HG02943 (cell line): ENCODE data around the gene CADM2.

Source experiments
- ATAC-seq: cut with Tn5 transposase; IDR thresholded peaks from one replicate; pipeline ENCODE4 v1.9.1; 2021; ENCODE audit warnings: mild to moderate bottlenecking, low read depth, moderate library complexity; ENCODE audit not compliant: unreplicated experiment

Gene CADM2

GRCh38 chr3:85533586-85533985, 574.8 kb downstream of the CADM2 start:
- no peak for ATAC-seq

DNA sequence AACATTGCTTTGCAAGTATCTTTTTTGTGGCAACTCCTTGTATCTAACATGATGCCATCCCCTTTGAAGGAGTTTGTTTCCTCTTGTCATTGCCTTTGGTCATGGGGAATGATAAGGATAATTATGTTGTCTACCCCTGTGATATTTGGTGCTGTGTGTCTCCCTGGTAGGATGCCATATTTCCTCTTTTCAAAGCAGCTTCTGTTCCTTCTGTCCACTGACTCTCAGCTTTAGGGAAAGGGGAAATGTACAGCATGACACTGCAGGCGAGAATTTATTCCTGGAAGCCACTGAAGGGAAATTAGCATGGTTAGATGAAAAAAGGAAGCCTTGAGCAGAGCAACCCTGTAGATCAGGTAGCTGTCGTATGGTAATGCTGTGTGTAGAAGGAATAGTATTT, 576.7 kb downstream of the CADM2 start:
- ATAC-seq: no peak

- no peak for ATAC-seq
These were observed 580.4 kb downstream of the CADM2 start for GRCh38 chr3:85539232-85539631.

DNA sequence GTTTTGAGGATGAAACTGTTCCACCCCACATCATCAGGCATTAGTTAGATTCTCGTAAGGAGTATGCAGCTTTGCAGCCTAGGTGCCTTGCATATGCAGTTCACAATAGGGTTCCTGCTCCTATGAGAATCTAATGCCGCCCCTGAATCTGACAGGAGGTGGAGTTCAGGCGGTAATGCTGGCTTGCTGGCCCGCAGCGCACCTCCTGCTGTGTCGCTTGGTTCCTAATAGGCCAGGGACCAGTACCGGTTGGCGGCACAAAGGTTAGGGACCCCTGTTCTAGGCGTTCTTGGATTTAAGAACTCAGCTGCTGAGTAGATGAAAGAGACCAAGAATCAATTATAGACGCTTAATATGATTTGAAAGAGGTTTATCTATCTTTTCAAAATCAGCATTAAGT, 595.4 kb downstream of the CADM2 start:
- ATAC-seq: no peak

GRCh38 chr3:85560088-85560785, 601.4 kb downstream of the CADM2 start:
- ATAC-seq: no peak

GRCh38 chr3:85567071-85567676, 608.4 kb downstream of the CADM2 start:
- no peak for ATAC-seq

- no peak for ATAC-seq
These were observed 612.0 kb downstream of the CADM2 start for GRCh38 chr3:85570819-85571218.

DNA sequence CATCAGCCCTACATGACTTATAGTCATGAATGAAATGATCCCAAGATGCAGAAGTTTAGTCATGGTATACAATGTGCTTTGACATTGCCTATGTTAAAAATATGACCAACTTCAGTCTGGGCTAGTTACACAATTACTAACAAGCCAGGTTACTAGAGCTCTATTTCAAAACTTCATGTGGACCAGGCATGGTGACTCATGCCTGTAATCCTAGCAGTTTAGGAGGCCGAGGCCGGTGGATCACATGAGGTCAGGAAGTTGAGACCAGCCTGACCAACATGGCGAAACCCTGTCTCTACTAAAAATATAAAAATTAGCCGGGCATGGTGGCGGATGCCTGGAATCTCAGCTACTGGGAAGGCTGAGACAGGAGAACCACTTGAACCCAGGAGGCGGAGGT, 613.0 kb downstream of the CADM2 start:
- ATAC-seq: no peak

GRCh38 chr3:85572426-85572825, 613.6 kb downstream of the CADM2 start:
- no peak for ATAC-seq

DNA sequence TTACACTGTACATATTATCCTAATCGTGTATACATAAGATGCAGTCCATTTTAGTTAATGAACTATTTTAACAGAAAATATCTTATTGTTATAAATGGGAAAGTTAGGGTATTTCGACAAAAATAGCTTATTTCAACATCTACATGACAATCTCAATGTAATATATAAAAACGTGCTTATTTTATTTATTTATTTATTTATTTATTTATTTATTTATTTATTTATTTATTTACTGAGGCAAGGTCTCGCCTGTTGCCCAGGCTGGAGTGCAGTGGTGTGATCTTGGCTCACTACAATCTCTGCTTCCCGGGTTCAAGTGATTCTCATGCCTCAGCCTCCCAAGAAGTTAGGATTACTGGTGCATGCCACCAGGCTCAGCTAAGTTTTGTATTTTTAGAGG, 614.2 kb downstream of the CADM2 start:
- no peak for ATAC-seq

DNA sequence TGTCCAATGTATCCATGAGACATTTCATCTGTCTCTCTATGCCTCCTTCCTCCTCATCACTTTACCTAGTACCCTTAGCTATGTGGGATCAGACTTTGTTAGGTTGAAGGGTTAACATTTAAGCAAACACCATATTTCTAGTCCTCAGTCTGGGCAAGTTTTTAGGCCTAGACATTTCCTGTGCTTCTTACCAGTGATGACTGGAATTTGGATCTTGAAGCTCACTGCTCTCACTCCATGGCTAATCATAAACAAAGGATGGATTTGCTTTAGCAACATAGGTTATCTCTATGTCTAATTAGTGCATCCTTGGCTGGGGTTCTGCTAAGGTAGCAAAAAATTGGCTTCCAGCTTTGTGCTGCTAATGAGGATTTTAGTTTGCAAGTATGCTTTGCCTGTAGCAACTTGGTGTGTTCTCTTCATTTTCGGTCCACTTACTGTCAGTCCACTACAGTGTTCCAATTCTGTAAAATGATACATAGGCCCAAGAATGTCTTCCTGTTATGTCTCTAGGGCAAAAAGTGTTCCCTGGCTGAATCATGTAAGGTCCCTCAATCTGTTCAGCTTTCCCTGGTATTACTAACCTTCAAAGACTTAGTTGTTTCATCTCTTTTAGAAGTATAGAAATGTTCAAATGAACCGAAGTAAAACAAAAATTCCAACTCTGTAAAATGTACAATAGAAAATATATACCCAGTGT, 615.4 kb downstream of the CADM2 start:
- ATAC-seq: no peak

DNA sequence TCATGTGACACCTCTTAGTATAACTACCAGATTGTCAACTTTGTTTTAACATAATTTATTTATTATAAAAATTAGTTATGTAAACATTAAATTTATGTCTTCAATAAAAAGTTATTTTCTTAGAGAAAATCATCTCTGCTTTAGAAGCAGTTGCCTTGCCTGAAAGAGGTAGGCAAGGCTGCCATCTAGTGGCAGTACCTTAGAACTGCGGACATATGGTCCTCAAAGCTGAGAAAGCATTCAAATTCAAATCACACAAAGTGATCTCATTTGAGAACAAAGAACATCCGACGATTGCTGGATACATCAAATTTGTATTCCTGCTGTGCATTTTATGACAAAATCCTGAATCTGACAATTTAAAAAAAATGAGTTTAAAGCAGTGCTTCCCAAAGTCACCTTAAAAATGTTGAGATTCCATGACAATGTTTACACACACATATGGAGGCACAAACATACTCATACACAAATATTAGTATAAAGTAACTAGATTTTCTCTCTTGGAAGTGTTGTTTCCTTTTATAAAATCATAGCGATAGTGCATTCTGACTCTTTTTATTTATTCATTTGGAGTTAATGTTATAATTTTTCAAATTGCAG, 617.4 kb downstream of the CADM2 start:
- peak; percentile 85 for ATAC-seq

DNA sequence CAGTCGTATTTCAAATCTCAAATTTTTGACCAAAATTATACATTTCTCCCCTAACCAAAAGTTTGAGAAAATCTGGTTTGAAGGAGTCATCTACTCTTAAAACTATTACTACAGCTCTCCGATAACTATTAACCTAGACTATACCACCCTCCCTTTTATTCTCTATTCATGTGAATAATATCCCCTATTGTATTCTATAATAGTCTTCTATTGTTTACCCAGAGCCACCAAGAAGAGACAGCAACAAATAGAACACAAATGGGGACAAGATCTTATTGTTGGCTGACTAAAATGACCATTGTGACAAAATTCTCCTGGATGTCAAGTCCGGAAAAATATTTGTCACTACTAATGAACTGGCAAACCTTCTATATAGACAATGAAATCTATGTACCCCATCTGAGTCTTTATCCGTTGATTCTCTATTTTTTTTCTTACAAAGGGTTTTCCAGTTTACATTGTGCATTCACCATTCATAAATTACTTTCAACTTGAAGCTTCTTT, 618.0 kb downstream of the CADM2 start:
- no peak for ATAC-seq

DNA sequence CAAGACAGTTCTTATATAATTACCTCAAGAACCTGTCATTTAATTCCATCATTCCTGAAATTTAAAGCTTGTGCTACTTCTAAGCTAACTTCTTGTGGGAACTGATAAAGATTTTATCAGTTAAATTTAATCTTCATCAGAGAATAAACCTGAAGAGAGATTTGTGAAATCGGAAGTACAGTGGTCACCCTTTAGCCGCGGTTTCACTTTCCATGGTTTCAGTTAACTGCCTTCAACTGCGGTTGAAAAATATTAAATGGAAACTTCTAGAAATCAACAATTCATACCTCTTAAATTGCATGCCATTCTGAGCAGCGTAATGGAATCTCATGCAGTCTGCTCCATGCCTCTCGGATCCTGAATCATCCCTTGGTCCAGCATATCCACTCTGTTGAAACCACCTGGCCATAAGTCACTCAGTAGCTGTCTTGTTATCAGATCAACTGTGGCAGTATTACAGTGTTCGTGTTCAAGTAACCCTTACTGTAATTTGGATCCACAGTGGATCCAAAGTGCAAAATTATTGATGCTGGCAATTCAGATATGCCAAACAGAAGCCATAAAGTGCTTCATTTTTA, 626.1 kb downstream of the CADM2 start:
- no peak for ATAC-seq

GRCh38 chr3:85586018-85586417, 627.2 kb downstream of the CADM2 start:
- no peak for ATAC-seq

- ATAC-seq: no peak
These were observed 630.4 kb downstream of the CADM2 start for GRCh38 chr3:85589145-85589544.

- no peak for ATAC-seq
These were observed 632.7 kb downstream of the CADM2 start for GRCh38 chr3:85591451-85591850.

DNA sequence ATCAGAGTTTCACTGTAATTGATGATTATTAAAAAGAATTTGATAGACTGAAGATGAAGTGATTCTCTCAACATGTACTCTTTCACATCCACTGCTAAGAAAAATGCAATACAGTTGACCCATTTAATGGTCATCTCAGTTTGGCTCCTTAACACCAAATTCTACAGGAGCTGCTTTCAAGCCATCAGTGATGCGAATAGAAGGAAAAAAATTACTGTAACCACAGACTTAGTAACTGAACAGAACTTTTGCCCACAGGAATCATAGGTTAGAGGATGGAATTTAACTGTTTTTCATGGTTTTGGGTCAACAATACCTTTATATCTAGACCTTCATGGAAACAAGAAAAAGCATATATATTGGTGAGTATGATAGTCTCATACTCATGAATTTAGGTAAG, 633.5 kb downstream of the CADM2 start:
- no peak for ATAC-seq

GRCh38 chr3:85594676-85595075, 635.9 kb downstream of the CADM2 start:
- no peak for ATAC-seq

DNA sequence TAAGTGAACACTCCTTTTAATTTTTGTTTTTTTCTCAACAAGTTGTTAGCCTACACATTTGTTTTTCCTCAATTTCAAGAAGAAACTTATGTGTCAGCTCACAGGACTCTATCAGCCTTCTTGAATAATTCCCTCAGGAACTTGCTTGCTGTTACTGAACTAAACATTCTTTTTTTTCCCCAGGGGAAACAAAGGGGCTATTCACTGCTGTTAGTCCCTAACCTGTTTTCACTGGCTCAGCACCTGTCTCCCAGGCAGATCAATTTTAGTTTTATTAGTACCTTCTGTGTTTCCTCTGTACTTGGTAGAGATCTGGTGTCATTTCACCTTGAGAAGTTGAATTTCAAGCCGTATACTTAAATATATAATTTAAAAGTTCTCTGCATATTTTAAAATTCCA, 644.6 kb downstream of the CADM2 start:
- no peak for ATAC-seq

DNA sequence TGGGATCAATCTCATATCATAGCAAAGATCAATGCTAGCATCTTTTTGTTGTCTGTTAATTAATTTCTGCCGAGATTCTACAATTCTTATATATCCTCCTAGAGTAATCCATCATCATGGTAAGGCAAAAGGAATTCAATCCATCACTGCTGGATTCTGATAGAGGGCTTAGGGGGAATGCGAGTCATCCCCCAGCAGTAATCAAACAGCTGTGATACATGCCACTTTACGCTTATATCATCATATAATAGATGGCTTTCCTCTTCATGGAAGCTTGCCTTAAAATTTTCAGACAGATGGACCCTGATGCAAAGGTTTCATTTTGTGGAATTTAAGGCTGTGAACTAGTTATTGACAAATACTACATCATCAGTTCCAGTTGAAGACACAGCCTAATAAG, 645.9 kb downstream of the CADM2 start:
- no peak for ATAC-seq
